Uterus (tissue), 2 donors: ENCODE results near the gene PDLIM5.

Experiments used
- CTCF ChIP-seq, 4 experiments: fragments of 200-600 bp in 2 of 4; fragments of 450-650 bp in 2 of 4; sonication (generic) in 2 of 4; IDR thresholded peaks; one replicate each; pipeline ENCODE4 v1.5.1; 2016 to 2019; ENCODE audit warnings: antibody characterized with exemption in 4 of 4, mild to moderate bottlenecking in 2 of 4, moderate library complexity in 1 of 4
- POLR2A ChIP-seq, 2 donors: fragments of 450-650 bp; IDR thresholded peaks; one replicate each; pipeline ENCODE4 v1.6.1; 2016; ENCODE audit warnings: antibody characterized with exemption in 2 of 2, mild to moderate bottlenecking in 1 of 2, moderate library complexity in 1 of 2

GRCh38 chr4:94546949-94547348, 95.2 kb downstream of the PDLIM5 start:
- TF ChIP-seq POLR2A (IDR thresholded peaks at IDR 0.05) (no peak), CTCF (IDR thresholded peaks at IDR 0.05) (no peak)
